Keratinocyte (primary cell): ENCODE measurements around the gene ANGPTL2. TPM values are rescaled to one million over a fixed set of nuclear protein-coding genes. Genes with fewer than 3 reads are reported as not detected.

ENCODE experiments used
- DNase-seq: peaks from one replicate; pipeline ENCODE4 v3.0.0-alpha.2; 2011; ENCODE audit warnings: low read depth, missing footprints, low spot score
- FAIRE-seq: peaks from 2 replicates; lab custom pipeline; 2011; peaks lifted over from hg19 to GRCh38; lab: Jason Lieb, UNC
- H2AFZ ChIP-seq: 2 replicates; pipeline ENCODE4 v1.6.0; 2012; ENCODE audit warnings: low read length, control low read depth, inconsistent platforms; ENCODE audit not compliant: control insufficient read depth
- H3K27ac ChIP-seq: 2 replicates; pipeline ENCODE4 v1.5.1; 2011; ENCODE audit warnings: low read length; ENCODE audit not compliant: control insufficient read depth, insufficient read depth
- H3K27me3 ChIP-seq: 3 replicates; pipeline ENCODE4 v1.6.0; 2011; ENCODE audit warnings: low read length; ENCODE audit not compliant: control insufficient read depth, insufficient read depth; ENCODE audit errors: extremely low read depth
- H3K36me3 ChIP-seq, 2 experiments: 2 replicates in 1 of 2; 3 replicates in 1 of 2; pipeline ENCODE4 v1.5.1; 2011; ENCODE audit warnings: low read length in 2 of 2, mild to moderate bottlenecking in 1 of 2; ENCODE audit not compliant: control insufficient read depth in 2 of 2, insufficient read depth in 2 of 2; ENCODE audit errors: extremely low read depth in 1 of 2
- H3K4me1 ChIP-seq: 3 replicates; pipeline ENCODE4 v1.5.1; 2011; ENCODE audit warnings: low read length; ENCODE audit not compliant: control insufficient read depth, insufficient read depth; ENCODE audit errors: extremely low read depth
- H3K4me2 ChIP-seq: 3 replicates; pipeline ENCODE4 v1.6.0; 2011; ENCODE audit warnings: low read depth, low read length; ENCODE audit not compliant: control insufficient read depth, insufficient read depth; ENCODE audit errors: extremely low read depth
- H3K4me3 ChIP-seq, 3 experiments: fragments of 200-600 bp in 1 of 3; sonication (generic) in 1 of 3; 2 replicates in 2 of 3; 3 replicates in 1 of 3; pipeline ENCODE4 v1.5.1; 2011 to 2016; ENCODE audit warnings: low read length in 3 of 3, mild to moderate bottlenecking in 3 of 3, control low read depth in 2 of 3, inconsistent platforms in 1 of 3, low read depth in 1 of 3, mixed read lengths in 1 of 3, mixed run types in 1 of 3, moderate library complexity in 1 of 3; ENCODE audit not compliant: control insufficient read depth in 2 of 3, insufficient read depth in 2 of 3; ENCODE audit errors: extremely low read depth in 1 of 3
- H3K79me2 ChIP-seq: 2 replicates; pipeline ENCODE4 v1.6.0; 2012; ENCODE audit warnings: low read length; ENCODE audit not compliant: control insufficient read depth, insufficient read depth
- H3K9ac ChIP-seq: 3 replicates; pipeline ENCODE4 v1.6.0; 2011; ENCODE audit warnings: low read length; ENCODE audit not compliant: control insufficient read depth, insufficient read depth; ENCODE audit errors: extremely low read depth
- H3K9me1 ChIP-seq: 3 replicates; pipeline ENCODE4 v1.6.0; 2011; ENCODE audit warnings: low read length; ENCODE audit not compliant: control insufficient read depth, insufficient read depth; ENCODE audit errors: extremely low read depth
- H3K9me3 ChIP-seq: 2 replicates; pipeline ENCODE4 v1.5.1; 2012; ENCODE audit warnings: low read depth, low read length; ENCODE audit not compliant: control insufficient read depth
- H4K20me1 ChIP-seq: 3 replicates; pipeline ENCODE4 v1.6.0; 2011; ENCODE audit warnings: low read length; ENCODE audit not compliant: control insufficient read depth, insufficient read depth; ENCODE audit errors: extremely low read depth
- CTCF ChIP-seq, 3 experiments: IDR thresholded peaks in 1 of 3; conservative IDR thresholded peaks in 1 of 3; optimal IDR thresholded peaks in 1 of 3; 2 replicates in 2 of 3; 3 replicates in 1 of 3; pipeline versions ENCODE3 to v1.5.1; 2011; ENCODE audit warnings: low read length in 3 of 3, mild to moderate bottlenecking in 3 of 3, moderate library complexity in 2 of 3, control low read depth in 1 of 3, inconsistent platforms in 1 of 3; ENCODE audit not compliant: insufficient read depth in 2 of 3; ENCODE audit errors: extremely low read depth in 1 of 3
- EZH2 ChIP-seq: IDR thresholded peaks from one replicate; pipeline ENCODE4 v1.6.1; 2012; ENCODE audit warnings: inconsistent platforms, mild to moderate bottlenecking, low read length, moderate library complexity
- dilution Hi-C: fragments of 300-500 bp; cut with MboI; formaldehyde crosslinking; loops from one replicate; pipeline ENCODE4 v1.7.0; 2020; ENCODE audit warnings: low sequenced_read_pairs; ENCODE audit not compliant: extremely low pct_ligation_motif_present
- polyA plus RNA-seq, 5 experiments: library from polyadenylated mRNA; depleted of rRNA in 3 of 5; stranded (reverse) in 3 of 5; stranded (forward) in 1 of 5; unstranded in 1 of 5; fragments of >200 nt; gene quantifications; 1 replicate in 1 of 5; 2 replicates in 3 of 5; 3 replicates in 1 of 5; pipeline versions ENCODE4 v1.2.1 to v1.2.3, GENCODE V29; 2011 to 2012; ENCODE audit warnings: missing spikeins in 2 of 5, low read depth in 1 of 5, low replicate concordance in 1 of 5

The ANGPTL2 gene
- polyA plus RNA-seq, 1 donor (not counting 4 experiments of a cell fraction or from before 2014, with no cell fraction given) = 0.18 TPM

GRCh38 chr9:127112735-127113161 lies 9.7 kb downstream of the ANGPTL2 start:
- Histone ChIP-seq H2AFZ (no peak overlapping the region), H3K9ac (no peak overlapping the region)
- no peak for DNase-seq

GRCh38 chr9:127112056-127112455 lies 10.4 kb downstream of the ANGPTL2 start:
- dilution Hi-C loops = no loop called here
- Histone ChIP-seq H3K27me3 (no peaks in the 10 kb centered on the region), H3K27ac (no peak overlapping the region), H3K4me3 (no peak overlapping the region), H3K9me3 (no peaks in the 10 kb centered on the region), H3K79me2 (no peaks in the 10 kb centered on the region), H2AFZ (no peak overlapping the region), H3K9ac (no peak overlapping the region), H3K9me1 (no peaks in the 10 kb centered on the region), H3K4me2 (no peak overlapping the region), H4K20me1 (no peaks in the 10 kb centered on the region), H3K36me3 (no peaks in the 10 kb centered on the region), H3K4me1 (peaks cover 8% of the 10 kb centered on the region)
- TF ChIP-seq CTCF (optimal IDR thresholded peaks at IDR 0.05 in 1 of 3, IDR thresholded peaks at IDR 0.05 in 1 of 3, conservative IDR thresholded peaks at IDR 0.05 in 1 of 3; ENCODE audit: extremely low read depth in 1 of 3, insufficient read depth in 2 of 3, low read length in 3 of 3) (no peak), EZH2 (no peak)
- FAIRE-seq = no peak
- DNase-seq = no peak

More at GRCh38 chr9:127112735-127113161, 9.7 kb downstream of the ANGPTL2 start:
- Histone ChIP-seq H3K4me2 (no peak overlapping the region), H3K9me1 (no peaks in the 10 kb centered on the region), H3K27me3 (no peaks in the 10 kb centered on the region), H3K4me1 (peaks cover 8% of the 10 kb centered on the region), H3K27ac (no peak overlapping the region), H3K4me3 (no peak overlapping the region), H3K79me2 (no peaks in the 10 kb centered on the region), H3K36me3 (no peaks in the 10 kb centered on the region), H4K20me1 (no peaks in the 10 kb centered on the region), H3K9me3 (no peaks in the 10 kb centered on the region)
- dilution Hi-C loops = no loop called here
- FAIRE-seq = no peak
- TF ChIP-seq CTCF (optimal IDR thresholded peaks at IDR 0.05 in 1 of 3, IDR thresholded peaks at IDR 0.05 in 1 of 3, conservative IDR thresholded peaks at IDR 0.05 in 1 of 3; ENCODE audit: extremely low read depth in 1 of 3, insufficient read depth in 2 of 3, low read length in 3 of 3) (no peak), EZH2 (no peak)
